ENCODE results near the gene TTC16.

TTC16 gene

DNA sequence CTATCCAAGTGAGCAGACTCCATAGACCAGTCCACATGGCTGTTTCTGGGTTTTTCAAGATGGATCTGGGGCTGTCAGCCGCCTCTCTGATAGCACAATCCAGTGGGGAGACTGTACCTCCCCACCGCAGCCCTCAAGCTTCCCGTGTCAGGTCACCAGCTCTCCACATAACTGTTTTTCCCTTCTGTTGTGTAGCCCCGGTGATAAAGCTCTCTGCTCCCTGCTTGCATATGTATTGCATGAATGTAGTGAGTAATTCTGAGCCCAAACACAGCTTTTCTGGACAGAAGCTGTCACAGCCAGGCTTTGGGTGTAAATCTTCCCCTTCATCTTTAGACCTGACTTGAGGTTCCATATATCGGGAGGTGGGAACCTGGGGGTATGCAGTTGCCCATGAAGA is 32.2 kb upstream of the TTC16 start:
- no peaks in the 10 kb centered on the region for H3K36me3 ChIP-seq (ENCODE audit: control insufficient read depth, insufficient read depth, low read length)
- no peak overlapping the region for H3K27ac ChIP-seq (ENCODE audit: insufficient read depth, low read depth, low read length, poor library complexity, severe bottlenecking)
- WGBS, 2 experiments = 91 to 94% methylated on average over 5 of the region's 5 CpGs
- no peaks in the 10 kb centered on the region for H3K9me3 ChIP-seq (ENCODE audit: control insufficient read depth, low read length)
- no peaks in the 10 kb centered on the region for H3K27me3 ChIP-seq (ENCODE audit: control insufficient read depth, insufficient read depth, low read length, poor library complexity, severe bottlenecking)
- H3K4me1 ChIP-seq (ENCODE audit: control insufficient read depth, insufficient read depth, low read length) = no peaks in the 10 kb centered on the region
- H3K4me3 ChIP-seq (ENCODE audit: insufficient read depth, low read depth, low read length) = no peak overlapping the region

DNA sequence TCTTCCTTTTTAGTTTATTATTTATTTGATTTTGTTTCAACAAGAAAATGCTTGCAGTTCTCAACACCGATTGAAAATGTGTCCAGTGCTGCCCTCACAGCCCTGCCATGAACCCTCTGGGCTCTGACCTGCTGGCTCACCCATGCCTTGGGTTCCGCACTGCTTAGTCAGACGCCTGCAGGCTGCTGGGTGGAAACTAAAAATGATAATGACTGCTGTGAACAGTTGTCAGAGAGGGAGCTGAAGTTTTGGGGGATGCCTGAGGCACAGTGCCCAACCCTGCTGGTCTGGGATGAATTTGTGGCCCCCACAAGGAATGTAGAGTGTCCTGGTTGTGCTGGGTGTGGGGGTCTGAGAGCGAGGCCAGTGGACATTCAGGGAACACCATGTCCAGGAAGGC is 31.3 kb upstream of the TTC16 start:
- H3K4me1 ChIP-seq (ENCODE audit: control insufficient read depth, insufficient read depth, low read length) = no peaks in the 10 kb centered on the region
- H3K4me3 ChIP-seq (ENCODE audit: insufficient read depth, low read depth, low read length) = no peak overlapping the region
- no peaks in the 10 kb centered on the region for H3K27me3 ChIP-seq (ENCODE audit: control insufficient read depth, insufficient read depth, low read length, poor library complexity, severe bottlenecking)
- no peak overlapping the region for H3K27ac ChIP-seq (ENCODE audit: insufficient read depth, low read depth, low read length, poor library complexity, severe bottlenecking)
- H3K9me3 ChIP-seq (ENCODE audit: control insufficient read depth, low read length) = no peaks in the 10 kb centered on the region
- H3K36me3 ChIP-seq (ENCODE audit: control insufficient read depth, insufficient read depth, low read length) = no peaks in the 10 kb centered on the region
- WGBS, 2 experiments = 94 to 98% methylated on average over 4 of the region's 4 CpGs

DNA sequence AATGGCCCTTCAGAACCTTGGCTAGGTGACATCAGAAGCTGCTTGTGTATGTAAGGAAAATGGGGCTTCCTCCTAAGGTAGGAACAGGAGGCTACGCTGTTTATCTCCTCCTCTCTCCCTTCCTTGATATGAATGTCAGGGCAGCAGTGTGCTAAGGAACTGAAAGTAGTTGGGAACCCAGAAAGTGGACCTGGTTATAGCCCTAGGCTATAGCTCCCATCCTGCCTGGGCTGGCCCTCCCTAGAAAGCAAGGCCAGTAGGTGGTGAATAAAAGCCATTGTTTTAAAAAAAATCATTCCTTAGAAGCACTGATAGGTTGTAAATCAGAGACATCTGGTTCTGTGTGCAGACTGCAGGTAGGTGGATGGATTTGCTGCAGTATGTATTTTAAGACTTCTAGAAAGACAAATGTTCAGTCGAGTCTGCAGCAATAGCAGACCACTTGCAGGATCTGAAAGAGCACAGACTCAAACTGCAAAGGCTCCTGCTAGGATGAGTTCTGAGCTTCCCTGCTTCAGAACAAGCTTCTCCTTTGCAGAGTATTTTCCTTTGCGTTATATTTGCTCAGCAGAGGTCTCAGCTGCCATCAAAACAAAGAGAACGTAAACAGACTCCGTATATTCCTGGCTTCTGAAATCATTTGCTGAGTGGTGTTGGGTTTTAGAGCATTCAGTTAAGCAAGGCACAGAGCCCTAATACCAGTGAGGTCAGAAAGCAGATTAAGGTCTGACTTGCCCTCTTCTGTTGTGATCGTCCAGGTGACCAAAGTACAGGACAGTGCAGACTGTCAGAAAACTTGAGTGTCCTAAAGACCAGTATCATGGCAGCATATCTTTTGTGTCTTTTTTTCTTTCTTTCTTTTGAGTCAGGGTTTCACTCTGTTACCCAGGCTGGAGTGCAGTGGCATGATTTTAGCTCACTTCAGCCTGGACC is 29.2 kb upstream of the TTC16 start:
- Histone ChIP-seq H3K4me1 (ENCODE audit: control insufficient read depth, insufficient read depth, low read length) (no peaks in the 10 kb centered on the region), H3K36me3 (ENCODE audit: control insufficient read depth, insufficient read depth, low read length) (no peaks in the 10 kb centered on the region), H3K4me3 (ENCODE audit: insufficient read depth, low read depth, low read length) (no peak overlapping the region), H3K9me3 (ENCODE audit: control insufficient read depth, low read length) (no peaks in the 10 kb centered on the region), H3K27ac (ENCODE audit: insufficient read depth, low read depth, low read length, poor library complexity, severe bottlenecking) (no peak overlapping the region), H3K27me3 (ENCODE audit: control insufficient read depth, insufficient read depth, low read length, poor library complexity, severe bottlenecking) (no peaks in the 10 kb centered on the region)
- 93 to 95% methylated on average over 6 of the region's 6 CpGs for WGBS, 2 experiments

DNA sequence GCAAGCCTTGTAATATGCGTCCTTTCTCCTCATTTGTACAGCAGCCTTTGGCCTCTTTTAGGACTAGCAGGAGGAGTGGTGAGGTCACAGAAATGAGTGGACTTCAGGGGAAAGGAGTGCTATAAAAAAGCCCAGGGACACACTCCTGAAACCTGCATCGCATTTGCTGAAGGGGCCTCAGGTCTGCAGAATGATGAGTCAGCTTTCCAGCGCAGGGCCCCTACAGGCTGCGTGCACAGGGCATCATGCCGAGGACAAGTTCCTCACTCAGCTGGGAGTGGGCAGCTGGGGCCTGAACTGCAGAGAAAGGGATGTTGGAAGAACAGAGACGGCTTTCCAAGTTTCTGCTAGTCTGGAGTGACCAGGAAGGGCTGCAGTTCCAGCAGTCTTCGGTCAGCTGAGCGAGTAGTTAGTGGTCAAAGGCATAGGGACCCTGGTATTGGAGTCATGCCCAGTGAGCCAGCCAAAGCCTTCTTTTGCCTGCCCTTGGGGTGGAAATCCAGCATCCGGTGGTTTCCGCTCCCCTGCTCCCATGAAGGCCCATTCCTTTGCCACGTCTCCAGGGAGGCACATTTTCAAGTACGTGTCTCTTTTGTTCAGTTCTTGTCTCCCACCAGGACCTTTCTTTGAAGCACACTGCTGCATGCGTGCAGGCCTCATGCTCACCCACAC is 26.4 kb upstream of the TTC16 start:
- Histone ChIP-seq H3K27me3 (ENCODE audit: control insufficient read depth, insufficient read depth, low read length, poor library complexity, severe bottlenecking) (no peaks in the 10 kb centered on the region), H3K4me1 (ENCODE audit: control insufficient read depth, insufficient read depth, low read length) (no peaks in the 10 kb centered on the region), H3K27ac (ENCODE audit: insufficient read depth, low read depth, low read length, poor library complexity, severe bottlenecking) (no peak overlapping the region), H3K9me3 (ENCODE audit: control insufficient read depth, low read length) (no peaks in the 10 kb centered on the region), H3K36me3 (ENCODE audit: control insufficient read depth, insufficient read depth, low read length) (no peaks in the 10 kb centered on the region), H3K4me3 (ENCODE audit: insufficient read depth, low read depth, low read length) (no peak overlapping the region)
- WGBS, 2 experiments = 94 to 95% methylated on average over 13 of the region's 13 CpGs

DNA sequence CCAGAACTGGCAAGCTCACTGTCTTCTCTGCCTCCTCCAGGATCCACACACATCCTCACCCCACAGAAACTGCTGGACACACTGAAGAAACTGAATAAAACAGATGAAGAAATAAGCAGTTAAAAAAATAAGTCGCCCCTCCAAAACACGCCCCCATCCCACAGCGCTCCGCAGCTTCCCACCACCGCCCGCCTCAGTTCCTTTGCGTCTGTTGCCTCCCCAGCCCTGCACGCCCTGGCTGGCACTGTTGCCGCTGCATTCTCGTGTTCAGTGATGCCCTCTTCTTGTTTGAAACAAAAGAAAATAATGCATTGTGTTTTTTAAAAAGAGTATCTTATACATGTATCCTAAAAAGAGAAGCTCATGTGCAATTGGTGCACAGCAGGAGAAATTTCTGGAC is 25.1 kb upstream of the TTC16 start:
- WGBS, 2 experiments = 98 to 99% methylated on average over 9 to 10 of the region's 10 CpGs
- H3K4me3 ChIP-seq (ENCODE audit: insufficient read depth, low read depth, low read length) = no peak overlapping the region
- no peaks in the 10 kb centered on the region for H3K27me3 ChIP-seq (ENCODE audit: control insufficient read depth, insufficient read depth, low read length, poor library complexity, severe bottlenecking)
- no peaks in the 10 kb centered on the region for H3K9me3 ChIP-seq (ENCODE audit: control insufficient read depth, low read length)
- H3K36me3 ChIP-seq (ENCODE audit: control insufficient read depth, insufficient read depth, low read length) = no peaks in the 10 kb centered on the region
- H3K4me1 ChIP-seq (ENCODE audit: control insufficient read depth, insufficient read depth, low read length) = no peaks in the 10 kb centered on the region
- H3K27ac ChIP-seq (ENCODE audit: insufficient read depth, low read depth, low read length, poor library complexity, severe bottlenecking) = no peak overlapping the region

DNA sequence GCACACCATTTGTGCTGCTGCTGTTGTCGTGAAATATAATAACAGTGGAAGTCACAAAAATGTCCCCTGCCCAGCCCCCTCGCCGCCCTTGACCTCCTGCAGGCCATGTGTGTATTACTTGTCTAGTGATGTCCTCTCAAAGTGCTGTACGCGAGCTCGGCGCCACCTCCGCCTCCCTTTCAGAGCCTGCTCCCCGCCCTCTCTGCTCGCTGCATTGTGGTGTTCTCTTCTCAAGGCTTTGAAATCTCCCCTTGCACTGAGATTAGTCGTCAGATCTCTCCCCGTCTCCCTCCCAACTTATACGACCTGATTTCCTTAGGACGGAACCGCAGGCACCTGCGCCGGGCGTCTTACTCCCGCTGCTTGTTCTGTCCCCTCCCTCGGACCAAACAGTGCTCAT is 23.8 kb upstream of the TTC16 start:
- Histone ChIP-seq H3K4me1 (ENCODE audit: control insufficient read depth, insufficient read depth, low read length) (no peaks in the 10 kb centered on the region), H3K27me3 (ENCODE audit: control insufficient read depth, insufficient read depth, low read length, poor library complexity, severe bottlenecking) (no peaks in the 10 kb centered on the region), H3K9me3 (ENCODE audit: control insufficient read depth, low read length) (no peaks in the 10 kb centered on the region), H3K36me3 (ENCODE audit: control insufficient read depth, insufficient read depth, low read length) (no peaks in the 10 kb centered on the region), H3K4me3 (ENCODE audit: insufficient read depth, low read depth, low read length) (no peak overlapping the region), H3K27ac (ENCODE audit: insufficient read depth, low read depth, low read length, poor library complexity, severe bottlenecking) (no peak overlapping the region)
- WGBS, 2 experiments = 90% methylated on average over 20 of the region's 20 CpGs

DNA sequence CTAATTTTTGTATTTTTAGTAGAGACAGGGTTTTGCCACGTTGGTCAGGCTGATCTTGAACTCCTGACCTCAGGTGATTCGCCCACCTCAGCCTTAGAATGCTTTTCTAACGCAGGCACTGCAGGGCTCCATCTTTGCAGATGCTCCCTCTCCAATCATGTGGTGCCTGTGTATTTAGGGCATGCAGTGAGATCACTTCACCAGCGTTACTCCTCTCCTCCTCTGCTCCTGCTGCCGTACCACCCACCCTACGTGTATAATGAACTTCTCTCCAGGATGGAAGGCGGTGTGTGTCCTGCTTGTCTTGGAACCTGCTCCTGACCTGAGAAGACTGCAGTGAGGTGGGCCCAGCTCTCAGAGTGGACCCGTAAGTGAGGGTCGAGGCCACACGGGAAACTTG is 22.7 kb upstream of the TTC16 start:
- Histone ChIP-seq H3K27ac (ENCODE audit: insufficient read depth, low read depth, low read length, poor library complexity, severe bottlenecking) (no peak overlapping the region), H3K27me3 (ENCODE audit: control insufficient read depth, insufficient read depth, low read length, poor library complexity, severe bottlenecking) (no peaks in the 10 kb centered on the region), H3K4me3 (ENCODE audit: insufficient read depth, low read depth, low read length) (no peak overlapping the region), H3K36me3 (ENCODE audit: control insufficient read depth, insufficient read depth, low read length) (no peaks in the 10 kb centered on the region), H3K4me1 (ENCODE audit: control insufficient read depth, insufficient read depth, low read length) (no peaks in the 10 kb centered on the region), H3K9me3 (ENCODE audit: control insufficient read depth, low read length) (no peaks in the 10 kb centered on the region)
- 91 to 93% methylated on average over 10 of the region's 10 CpGs for WGBS, 2 experiments

DNA sequence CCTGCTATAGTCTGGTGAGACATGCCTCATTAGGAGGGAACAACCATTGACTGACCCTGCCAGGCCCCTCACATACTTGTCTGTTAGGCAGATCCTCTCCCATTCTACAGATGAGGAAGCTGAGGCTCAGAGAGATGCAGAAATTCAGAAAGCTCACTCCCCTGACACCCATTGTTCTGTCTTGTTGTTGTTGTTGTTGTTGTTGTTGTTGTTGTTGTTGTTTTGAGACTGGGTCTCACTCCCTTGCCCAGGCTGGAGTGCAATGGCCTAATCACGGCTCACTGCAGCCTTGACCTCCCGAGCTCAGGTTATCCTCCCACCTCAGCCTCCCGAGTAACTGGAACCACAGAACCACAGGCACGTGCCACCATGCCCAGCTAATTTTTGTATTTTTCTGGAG is 22.2 kb upstream of the TTC16 start:
- H3K36me3 ChIP-seq (ENCODE audit: control insufficient read depth, insufficient read depth, low read length) = no peaks in the 10 kb centered on the region
- no peaks in the 10 kb centered on the region for H3K9me3 ChIP-seq (ENCODE audit: control insufficient read depth, low read length)
- no peaks in the 10 kb centered on the region for H3K4me1 ChIP-seq (ENCODE audit: control insufficient read depth, insufficient read depth, low read length)
- WGBS, 2 experiments = 90 to 95% methylated on average over 4 of the region's 4 CpGs
- no peak overlapping the region for H3K4me3 ChIP-seq (ENCODE audit: insufficient read depth, low read depth, low read length)
- H3K27me3 ChIP-seq (ENCODE audit: control insufficient read depth, insufficient read depth, low read length, poor library complexity, severe bottlenecking) = no peaks in the 10 kb centered on the region
- H3K27ac ChIP-seq (ENCODE audit: insufficient read depth, low read depth, low read length, poor library complexity, severe bottlenecking) = no peak overlapping the region

DNA sequence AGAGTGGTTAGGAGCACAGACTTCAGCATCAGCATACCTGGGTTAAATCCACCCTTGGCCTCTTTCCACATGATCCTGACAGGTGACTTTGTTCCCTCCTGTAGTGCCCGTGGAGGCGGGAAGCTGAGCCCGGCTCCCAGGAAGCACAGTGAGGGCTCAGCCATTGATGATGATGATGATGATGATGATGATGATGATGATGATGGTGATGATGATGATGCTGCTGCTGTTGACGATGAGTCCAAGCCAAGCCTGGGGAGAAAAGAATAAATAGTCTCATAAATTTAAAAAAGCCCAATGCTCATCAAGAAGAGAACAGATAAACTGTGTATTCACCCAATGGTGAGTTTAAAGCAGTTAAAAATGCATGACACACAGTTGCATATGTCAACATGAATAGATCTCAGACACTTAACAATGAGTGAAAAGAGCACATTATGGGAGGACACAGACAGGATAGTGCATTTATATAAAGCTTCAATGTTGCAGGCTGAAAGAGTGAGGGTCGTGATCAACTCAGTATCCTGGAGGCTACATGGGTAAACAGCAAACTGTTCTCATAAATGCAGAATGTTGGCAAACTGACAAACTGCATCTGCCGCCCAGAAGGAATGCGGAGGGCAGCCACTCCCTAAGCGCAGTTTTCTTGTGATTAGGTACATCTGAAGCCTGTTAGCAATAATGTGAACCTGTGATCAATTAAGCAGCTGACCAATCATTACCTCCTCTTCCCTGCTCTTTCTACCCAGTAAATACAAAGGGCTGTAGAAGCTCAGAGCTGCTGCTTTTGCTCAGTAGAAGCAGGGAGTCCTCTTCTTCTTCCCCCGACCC is 20.8 kb upstream of the TTC16 start:
- Histone ChIP-seq H3K36me3 (ENCODE audit: control insufficient read depth, insufficient read depth, low read length) (no peaks in the 10 kb centered on the region), H3K27ac (ENCODE audit: insufficient read depth, low read depth, low read length, poor library complexity, severe bottlenecking) (no peak overlapping the region), H3K4me1 (ENCODE audit: control insufficient read depth, insufficient read depth, low read length) (no peaks in the 10 kb centered on the region), H3K9me3 (ENCODE audit: control insufficient read depth, low read length) (no peaks in the 10 kb centered on the region), H3K27me3 (ENCODE audit: control insufficient read depth, insufficient read depth, low read length, poor library complexity, severe bottlenecking) (no peaks in the 10 kb centered on the region), H3K4me3 (ENCODE audit: insufficient read depth, low read depth, low read length) (no peak overlapping the region)
- WGBS, 2 experiments = 94% methylated on average over 9 of the region's 9 CpGs

DNA sequence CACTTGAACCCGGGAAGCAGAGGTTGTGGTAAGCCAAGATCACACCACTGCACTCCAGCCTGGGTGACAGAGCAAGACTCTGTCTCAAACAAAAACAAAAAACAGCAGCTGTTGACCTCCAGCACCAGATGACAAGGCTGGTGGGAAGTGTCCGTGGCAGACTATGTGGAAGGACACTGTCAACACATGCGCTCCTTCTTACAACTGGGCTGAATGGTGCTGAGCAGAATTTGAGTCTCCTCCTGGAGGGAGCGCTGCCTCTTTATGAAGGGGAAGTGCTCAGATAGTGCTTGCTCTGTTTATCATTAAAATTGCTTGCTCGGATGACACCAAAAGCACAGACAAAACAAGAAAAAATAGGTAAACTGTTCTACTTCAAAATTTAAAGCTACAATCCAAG is 18.3 kb upstream of the TTC16 start:
- H3K36me3 ChIP-seq (ENCODE audit: control insufficient read depth, insufficient read depth, low read length) = no peaks in the 10 kb centered on the region
- H3K4me1 ChIP-seq (ENCODE audit: control insufficient read depth, insufficient read depth, low read length) = no peaks in the 10 kb centered on the region
- no peaks in the 10 kb centered on the region for H3K9me3 ChIP-seq (ENCODE audit: control insufficient read depth, low read length)
- 90 to 94% methylated on average over 5 of the region's 5 CpGs for WGBS, 2 experiments
- H3K27ac ChIP-seq (ENCODE audit: insufficient read depth, low read depth, low read length, poor library complexity, severe bottlenecking) = no peak overlapping the region
- no peaks in the 10 kb centered on the region for H3K27me3 ChIP-seq (ENCODE audit: control insufficient read depth, insufficient read depth, low read length, poor library complexity, severe bottlenecking)
- H3K4me3 ChIP-seq (ENCODE audit: insufficient read depth, low read depth, low read length) = no peak overlapping the region

Data from ectodermal cell (in vitro differentiated cells).